ENCODE measurements around the gene RPRD1A. TPM values are rescaled to one million over a fixed set of nuclear protein-coding genes. Genes with fewer than 3 reads are reported as not detected.

The RPRD1A gene
- total RNA-seq, 2 experiments from 2014 or later: 33.5 to 33.9 TPM

Other genes with a start within 250 kb of the RPRD1A start
- 10 to 100 TPM; 18.4 to 20.4 TPM for gene SLC39A6, start 61.8 kb upstream of the RPRD1A start, total RNA-seq
- 10 to 100 TPM; 82.4 to 87.4 TPM for gene ELP2, start 62.3 kb upstream of the RPRD1A start, total RNA-seq
- gene MOCOS, start 119.9 kb upstream of the RPRD1A start, total RNA-seq: under 1 TPM; 0.19 to 0.23 TPM
- not detected for gene FHOD3, start 230.2 kb upstream of the RPRD1A start, total RNA-seq

Data from activated naive CD8-positive, alpha-beta T cell treated with anti-CD3 and anti-CD28 coated beads, Interleukin-2, amount 10 ng/mL, durations not matched to agents 7 days and 5 days (primary cell).